AG08395 (cell line): ENCODE results near the gene JPH4.

Source experiments
- DNase-seq: peaks from one replicate; pipeline ENCODE4 v3.0.0; 2012; ENCODE audit warnings: mixed read lengths, low spot score

Gene JPH4

DNA sequence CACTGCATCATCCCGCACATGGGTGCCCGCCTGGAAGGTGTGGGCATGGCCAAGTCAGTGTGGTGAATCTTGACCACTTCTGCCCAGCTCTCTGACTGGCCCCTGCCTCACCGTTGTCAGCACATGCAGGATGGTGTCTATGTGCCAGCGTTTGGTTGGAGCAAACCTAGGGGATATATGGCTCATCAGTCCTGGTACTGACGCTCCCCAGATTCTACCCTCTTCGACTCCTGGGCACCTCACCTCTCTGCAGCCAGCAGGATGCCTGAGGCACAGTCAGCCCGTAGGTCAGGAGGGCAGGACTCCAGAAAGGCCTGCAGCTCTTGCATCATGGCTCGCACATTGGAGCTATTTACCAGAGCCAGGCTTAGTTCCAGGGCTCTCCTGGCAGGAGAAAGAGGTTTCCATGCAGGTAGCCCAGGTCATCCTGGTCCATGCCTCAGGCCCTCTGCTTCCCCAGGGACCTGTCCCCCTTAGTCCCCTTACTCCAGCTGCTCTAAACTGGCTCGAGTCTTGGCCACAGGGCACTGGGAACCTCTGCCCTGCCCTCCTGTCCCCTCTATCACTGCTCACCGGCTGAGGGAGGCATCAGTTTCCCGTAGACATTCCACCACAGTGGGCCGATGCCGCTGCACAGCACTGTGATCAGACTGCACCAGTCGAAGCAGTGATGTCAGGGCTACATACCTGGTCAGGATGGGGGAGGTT lies 15.0 kb downstream of the JPH4 start:
- no peak for DNase-seq

DNA sequence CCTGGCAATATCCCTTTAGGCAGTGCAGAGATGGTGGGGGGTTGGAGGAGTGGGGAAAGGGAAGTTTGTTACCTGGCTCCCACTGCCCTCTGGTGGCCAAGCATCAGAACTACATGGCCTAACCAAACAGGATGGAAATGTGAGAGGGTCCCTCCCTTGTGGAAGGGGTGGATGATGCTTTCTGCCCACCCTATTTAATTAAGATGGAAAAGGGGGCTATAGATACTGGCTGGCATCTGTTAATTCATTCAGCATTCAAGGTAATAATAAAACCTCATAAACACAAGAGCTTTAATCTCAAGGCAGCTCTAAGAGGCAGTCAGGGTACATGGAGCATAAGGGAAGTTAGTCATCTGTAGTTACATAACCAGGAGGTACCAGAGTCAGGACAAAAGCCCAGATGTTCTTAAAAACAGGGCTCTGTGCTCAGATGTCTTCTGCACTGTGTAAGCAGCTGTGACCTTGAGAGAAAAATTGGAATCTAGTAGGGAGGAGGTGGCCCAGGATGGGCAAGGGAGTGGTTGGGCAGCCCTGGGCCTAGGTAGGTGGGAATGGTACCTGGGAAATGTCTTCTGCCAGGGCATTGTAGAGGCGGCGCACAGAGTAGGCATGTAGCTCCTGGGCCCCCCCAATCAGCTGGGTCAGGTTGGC lies 15.6 kb downstream of the JPH4 start:
- DNase-seq: peak; percentile 55

DNA sequence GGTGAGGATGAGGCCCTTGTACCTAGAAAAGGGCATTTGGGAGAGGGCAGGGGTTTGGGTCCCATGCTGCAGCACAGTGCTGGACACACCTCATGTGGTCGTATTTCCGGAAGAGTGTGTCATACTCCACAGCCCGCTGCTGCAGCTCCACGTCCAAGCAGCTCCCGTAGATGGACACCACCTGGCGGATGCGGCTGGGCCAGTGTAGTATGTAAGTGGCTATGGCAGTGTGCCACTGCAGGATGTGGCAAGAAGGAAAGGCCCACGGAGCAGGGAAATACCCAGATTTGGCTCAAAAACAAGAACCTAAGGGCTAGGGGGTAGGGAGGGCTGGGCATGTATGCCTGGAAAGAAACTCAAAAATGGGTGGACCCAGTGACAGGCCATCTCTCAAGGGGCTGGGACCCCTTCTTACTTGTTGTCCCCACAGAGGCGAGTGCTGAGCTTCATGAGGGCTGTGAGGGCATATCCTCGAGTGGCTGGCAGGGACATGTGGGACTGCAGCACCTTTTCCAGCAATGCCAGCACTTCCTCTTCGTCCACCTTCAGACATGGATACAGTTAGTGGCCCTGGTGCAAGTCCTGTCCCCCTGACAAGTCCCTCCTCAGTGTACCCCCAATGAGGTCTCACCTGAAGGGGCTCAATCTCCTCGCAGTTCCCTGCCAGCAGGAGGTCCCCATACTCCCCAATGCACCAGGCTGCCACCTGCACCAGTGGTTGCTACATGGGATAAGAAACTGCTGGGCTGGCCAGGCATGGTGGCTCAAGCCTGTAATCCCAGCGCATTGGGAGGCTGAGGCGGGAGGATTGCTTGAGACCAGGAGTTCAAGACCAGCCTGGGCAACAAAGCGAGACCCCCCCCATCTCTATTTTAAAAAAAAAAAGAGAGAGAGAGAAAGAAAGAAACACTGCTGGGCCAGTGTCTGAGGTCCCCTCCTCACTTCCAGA lies 16.4 kb downstream of the JPH4 start:
- no peak for DNase-seq

DNA sequence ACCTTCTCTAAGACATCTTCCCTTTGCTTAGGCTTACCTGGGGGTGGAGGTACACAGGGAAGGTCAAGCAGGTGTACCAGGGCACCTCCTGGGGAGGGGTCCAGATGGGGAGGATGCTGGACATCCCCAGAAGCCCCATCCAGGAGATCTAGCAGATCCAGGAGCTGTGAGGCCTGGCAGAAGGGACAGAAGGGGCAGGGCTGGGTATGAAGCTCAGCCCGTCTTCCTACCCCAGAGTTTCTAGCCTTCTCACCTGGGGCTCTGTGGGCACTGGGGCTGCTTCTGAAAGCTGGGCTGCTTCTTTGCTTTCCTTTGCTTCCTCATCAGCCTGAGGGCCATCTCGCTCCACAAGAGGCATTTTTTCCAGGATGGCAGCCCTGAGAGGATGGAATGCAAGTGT lies 17.3 kb downstream of the JPH4 start:
- no peak for DNase-seq

DNA sequence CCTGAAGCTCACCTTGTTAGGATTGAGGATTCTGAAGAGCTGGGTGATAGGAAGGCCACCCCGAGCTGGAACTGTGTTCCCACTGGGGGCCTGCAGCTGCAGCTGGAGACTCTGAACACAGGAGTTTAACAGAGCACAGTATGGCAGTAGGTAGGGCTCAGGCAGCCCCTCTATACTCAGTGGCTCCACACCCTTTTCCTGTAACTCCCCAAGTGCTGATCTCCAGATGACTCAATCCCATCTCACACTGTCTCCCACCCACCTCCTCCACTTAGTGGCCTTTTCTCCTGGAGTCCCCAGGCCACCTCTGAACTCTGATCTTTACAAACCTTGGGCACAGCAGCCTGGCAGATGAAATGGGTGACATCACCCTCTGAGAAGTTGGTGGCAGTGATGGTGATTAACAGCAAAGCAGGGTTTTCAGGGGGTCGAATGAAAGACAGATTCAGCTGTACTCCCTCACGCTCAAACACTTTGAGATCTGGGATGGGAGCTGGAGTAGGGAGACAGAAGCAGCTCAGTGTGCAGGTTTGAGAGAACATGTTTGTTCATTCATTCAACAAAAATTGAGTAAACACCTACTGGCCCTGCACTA lies 18.6 kb downstream of the JPH4 start:
- DNase-seq: no peak

DNA sequence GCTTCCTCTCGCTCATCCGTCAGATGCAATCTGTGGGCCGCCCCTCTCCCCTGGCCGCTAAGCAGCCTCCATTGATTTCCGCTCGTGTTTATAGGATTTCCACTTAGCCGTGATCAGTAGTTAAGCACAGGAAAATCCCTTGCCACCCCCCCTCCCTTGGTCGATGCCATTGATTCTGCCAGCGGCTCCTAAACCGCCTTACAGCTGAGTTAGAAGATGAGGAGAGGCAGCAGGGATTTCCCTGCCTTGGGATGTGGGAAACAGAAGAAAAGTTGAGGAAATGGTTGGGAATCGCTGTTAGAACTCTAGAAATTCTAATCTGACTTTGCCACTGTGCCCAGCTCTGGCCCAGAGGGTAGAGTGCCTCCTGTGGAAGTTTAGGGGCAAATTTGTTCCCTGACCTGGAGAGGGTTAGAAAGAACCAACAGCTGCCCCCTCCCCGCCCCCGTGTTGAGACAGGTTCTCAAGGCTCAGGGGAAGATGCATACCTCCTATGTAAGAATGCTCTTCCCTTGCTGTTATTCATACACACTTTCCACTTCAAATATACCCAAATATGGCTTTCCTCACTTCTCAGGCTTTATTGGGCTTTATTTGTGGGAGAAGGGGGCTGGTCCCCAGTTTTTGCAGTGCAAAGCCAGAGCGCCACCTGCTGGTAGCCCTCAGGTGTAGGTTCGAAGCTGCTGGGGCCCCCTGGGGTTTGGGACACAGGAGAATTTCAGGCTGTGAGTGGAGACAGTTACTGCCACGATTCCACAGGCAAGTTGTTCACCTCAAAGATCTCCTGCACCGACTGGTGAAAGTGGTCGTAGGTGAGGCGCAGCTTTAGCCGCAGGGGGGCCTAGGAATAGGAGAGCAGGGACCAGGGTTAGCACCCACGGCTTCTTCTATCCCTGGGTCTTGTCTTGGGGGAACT lies 19.3 kb downstream of the JPH4 start:
- peak; percentile 67 for DNase-seq

DNA sequence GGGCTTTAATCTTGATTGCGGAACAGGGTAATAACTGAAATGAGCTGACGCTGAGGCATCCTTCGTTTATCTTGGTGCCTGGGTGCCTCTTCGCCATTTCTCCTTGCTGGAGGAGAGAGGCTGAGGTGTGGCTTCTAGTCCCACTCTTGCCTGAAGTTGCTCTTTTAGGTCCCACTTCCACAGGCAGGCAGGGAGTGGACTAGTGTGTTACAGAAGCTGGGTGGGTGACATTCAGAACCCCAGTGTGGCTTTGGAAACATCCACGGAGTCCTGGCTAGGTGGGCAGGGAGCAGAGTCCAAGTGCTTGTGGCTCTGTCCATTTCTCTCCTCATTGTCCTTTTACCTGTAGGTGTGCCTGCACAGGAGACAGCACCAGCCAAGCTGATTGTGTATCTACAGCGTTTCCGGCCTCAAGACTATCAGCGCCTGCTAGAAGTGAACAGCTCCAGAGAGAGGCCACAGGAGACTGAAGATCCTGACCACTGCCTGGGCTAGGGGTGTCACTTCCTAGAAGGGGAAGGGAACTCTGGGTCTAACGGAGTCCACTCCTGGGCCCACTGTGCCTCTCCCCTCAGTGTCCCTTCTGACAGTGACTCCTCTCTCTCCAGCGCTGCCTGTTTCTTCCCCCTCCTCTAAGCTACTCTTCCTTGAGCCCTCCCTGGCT lies 20.1 kb downstream of the JPH4 start:
- DNase-seq: no peak

DNA sequence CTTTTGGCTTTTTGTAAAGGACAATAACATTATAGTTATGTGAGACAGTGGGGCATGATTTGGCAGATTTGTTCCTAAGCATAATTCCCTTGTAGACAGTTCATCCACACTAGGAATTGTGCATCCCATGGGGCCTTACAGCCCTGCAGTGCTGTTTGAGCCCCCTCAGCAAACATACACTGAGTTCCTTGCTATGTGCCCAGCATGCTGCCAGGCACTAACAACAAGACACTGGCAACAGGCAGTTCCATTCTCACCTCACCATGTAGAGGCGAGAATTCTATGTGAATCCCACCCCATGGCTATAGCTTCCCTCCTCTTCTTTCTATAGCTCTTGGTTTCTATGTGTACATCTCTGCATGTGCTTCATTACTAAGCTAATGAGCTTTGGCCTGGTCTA lies 20.6 kb downstream of the JPH4 start:
- no peak for DNase-seq

DNA sequence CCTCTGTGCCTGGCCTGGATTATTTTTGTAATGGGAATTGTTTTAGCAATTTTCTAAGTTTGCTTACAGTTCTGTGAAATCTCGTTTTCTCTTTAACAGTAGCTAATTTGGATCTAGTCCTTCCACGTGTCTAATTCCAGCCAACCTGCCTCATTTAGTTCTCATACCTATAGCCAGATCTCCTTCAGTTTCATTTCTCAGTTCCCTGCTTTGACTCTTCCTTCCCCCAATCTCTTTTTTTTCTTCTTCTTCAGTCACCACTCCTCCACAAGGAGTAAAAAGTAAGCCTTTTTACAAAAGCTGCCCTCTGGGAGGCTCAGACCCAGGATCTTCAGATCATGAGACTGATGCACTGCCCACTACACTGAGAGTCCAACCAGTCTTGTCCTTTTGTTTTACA lies 21.1 kb downstream of the JPH4 start:
- DNase-seq: no peak

DNA sequence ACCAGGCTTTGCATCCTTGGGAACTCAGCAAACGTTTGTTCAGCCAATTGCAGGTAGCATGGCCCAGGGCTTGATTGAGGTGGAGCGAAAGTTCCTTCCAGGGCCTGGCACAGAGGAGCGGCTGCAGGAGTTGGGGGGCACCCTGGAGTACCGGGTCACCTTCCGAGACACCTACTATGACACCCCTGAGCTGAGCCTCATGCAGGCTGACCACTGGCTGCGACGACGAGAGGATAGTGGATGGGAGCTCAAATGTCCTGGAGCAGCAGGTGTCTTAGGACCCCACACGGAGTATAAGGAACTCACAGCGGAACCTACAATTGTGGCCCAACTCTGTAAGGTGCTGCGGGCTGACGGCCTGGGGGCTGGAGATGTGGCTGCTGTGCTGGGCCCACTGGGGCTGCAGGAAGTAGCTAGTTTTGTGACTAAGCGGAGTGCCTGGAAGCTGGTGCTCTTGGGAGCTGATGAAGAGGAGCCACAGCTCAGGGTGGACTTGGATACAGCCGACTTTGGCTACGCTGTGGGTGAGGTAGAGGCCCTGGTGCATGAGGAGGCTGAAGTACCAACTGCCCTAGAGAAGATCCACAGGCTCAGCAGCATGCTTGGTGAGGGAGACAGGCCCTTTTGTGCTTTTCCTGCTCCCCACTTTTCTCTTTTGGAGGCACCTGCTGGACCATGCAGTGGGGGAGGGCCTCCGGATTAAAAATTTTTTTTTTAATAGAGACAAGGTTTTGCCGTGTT lies 21.7 kb downstream of the JPH4 start:
- no peak for DNase-seq

DNA sequence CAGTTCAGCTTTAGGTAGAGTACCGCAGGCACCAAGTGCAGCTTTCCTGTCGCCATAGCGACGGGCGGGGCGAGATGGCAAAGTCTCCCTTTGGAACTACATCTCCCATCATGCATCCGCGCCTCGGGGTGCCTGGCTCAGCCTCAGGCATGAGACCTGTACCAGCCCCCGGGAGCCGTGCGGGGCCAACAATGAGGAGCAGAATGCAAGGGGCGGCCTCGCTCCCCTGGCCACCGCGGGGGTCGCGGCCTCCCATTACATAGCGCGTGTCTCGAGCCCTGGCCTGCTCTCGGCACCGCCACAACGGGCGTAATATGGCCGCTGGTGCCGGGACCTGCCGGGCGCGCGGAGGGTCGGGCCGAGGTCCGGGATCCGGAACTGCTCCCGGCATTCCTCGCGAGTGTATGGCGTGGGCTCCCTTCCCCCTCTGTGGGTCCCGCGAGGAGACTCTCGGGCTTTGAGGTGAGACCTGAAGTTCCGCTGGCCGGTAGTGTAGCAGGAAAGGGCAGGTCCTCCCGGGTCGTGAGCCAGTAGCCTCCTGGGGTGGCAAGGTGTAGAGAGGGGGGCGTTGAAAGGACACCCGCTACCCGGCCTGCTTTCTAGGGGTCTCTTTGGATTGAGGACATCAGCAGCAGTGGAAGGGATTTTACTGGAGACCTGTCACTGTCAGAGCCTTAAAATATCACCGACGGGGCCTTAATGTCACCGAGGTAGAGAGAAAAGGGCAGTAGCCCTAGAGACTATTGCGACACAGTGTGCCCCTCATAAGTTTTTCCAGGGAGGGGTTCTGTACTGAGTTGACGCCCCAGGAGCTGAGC lies 22.5 kb downstream of the JPH4 start, which contains the start of gene THTPA:
TSS of gene THTPA (plus strand) at position 390 of the 818 bp plus-strand sequence. CDS start 487 bp downstream, outside the sequence.
- DNase-seq: peak; percentile 94

DNA sequence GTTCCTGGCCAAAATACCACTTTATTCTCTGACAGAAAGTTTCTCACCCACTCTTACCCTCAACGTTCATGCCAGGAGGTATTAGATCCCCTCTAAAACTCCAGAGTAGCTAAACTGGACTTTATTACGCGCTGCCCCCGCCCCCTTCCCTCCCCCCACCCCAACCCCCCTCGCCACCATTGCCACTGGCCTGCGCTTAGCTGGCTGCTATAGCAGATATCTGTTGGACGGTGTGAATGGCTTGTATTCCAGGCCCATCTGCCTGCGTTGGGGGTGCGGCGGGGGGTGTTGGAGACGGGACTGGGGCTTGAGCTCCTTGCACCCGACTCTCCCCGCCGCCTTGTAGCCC lies 23.1 kb downstream of the JPH4 start:
- no peak for DNase-seq

DNA sequence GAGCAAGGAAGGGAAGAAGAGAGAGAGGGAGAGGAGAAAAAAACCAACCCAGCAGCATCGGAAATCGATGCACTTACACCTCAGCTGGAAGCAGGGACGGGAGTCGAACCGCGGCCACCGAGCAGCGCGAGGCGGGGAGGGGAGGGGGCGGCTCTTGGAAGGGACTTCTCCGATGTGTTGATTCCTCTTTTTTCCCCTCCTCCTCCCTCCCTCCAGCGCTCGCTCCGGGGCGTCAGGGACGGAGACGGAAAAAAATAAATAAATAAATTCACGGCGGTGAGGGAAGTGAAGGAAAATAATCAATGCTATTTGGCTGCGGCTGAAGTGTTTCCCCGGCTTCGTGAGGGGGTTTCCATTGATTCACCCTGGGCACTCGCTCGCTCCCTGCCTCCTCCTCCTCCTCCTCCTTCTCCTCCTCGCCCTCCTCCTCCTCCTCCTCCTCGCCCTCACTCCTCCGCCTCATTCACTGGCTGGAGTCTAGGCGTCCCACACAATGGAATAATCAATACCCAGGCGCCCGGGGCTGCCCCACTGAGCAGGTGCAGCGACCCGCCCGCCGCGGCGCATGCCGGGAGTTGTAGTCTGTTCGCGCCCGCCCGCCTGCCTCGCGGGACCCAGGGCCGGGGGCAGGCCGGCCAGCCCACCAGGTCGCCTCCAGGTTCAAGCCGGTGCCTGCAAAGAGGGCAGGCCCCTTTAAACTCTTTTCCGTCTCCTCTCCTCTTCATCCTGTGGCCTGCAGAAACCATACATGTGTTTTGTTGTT lies 27.1 kb downstream of the JPH4 start, which contains the start of gene ZFHX2:
TSS of gene ZFHX2 (minus strand) at position 500 of the 763 bp plus-strand sequence. CDS start 16,440 bp downstream, outside the sequence.
- DNase-seq: peak; percentile 53

DNA sequence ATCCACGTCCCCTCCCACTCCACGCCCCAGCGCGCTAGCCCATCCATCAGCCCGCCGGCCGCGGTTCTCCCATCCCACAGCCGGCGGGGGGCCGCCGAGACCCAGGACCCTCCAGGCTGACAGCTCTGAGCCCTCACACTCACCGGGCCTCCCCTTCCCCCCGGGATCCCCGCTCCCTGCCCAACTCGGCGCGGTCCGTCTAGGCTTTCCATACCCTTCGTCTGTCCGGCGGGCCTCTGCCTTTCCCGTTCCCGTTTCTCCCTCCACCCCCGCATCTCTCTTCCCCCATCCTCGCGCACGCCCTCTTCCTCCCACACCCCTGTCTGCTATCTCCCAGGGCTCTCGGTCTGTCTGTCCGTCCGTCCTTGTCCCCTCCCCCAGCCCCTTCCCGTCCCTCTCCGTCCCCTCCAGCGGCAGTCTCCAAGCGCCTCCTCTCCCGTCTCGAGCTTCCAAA lies 27.8 kb downstream of the JPH4 start:
- no peak for DNase-seq

DNA sequence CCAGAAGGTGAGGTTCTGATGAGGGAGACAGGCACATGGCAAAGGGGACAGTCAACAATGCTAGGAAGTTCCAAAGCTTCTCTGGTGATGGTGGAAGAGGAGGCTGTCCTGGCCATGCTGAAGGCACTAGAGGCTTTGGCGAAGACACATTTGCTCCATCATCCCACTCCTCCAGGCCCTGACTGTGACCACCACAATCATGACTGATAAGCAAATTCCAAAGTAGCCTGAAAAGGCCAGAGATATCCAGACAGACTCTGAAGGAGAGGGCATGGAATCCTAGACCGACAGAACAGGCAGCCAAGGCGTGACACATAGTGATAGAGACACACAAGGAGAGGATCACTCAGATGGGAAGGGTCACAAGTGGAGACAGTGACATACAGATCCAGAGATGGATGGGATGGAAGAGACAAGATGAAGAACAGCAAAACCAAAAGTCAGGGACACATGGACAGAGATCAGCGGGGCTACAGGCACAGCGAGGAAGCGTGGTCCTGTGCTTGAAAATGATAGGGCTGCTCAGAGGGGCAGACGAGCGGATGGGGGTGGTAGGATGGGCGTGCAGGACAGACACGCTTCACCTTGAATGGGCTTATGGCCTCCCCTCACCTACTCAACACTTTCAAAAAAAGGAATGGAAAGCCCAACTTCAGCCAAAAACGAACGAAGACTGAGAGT lies 28.3 kb downstream of the JPH4 start:
- DNase-seq: no peak

DNA sequence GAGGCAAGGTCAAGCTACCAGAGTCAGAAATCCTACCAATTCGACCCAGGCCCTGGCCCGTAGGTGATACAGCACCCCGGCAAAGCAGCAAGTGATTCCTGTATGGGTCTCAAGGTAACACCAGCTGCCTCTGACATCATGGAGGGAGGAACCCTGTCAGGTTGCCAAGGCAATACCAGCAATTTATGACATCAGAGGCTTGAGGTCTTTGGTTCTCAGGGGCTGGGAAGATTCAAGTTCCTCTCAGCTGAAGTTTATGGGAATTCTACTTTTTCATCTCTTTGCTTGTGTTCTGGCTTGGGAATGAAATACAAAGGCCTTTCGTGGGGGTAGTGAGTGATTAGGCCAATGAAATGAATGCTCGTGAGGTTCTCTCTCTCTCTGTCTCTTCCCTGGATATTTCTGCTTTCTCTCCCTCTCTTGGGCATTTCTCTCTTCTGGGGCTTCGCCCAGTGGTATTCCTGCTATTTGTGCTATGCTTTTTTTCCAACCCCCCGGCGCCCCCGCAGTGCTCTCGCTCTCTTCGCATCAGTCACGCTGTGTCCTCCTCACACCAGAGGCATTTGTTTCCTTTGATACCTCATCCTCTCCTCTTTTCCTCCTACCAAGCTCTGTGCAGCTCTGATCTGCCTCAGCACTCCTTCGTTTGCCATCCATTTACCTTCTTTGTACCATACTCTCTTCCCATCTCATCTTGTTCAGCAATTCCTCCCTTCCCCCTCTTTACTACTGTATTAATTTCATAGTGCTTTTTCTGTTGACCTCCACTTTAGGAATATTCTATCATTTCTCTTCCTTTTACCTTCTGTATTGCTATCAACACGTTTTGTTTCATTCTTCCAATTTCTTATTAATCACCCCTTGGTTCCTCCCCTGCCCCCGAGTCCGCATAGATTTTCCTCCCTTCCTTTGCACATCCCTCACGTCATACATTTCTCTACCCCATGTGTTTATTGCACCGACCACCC lies 30.0 kb downstream of the JPH4 start:
- DNase-seq: peak; percentile 21
